AG09319 (cell line): ENCODE results near the gene PRKCD.

ENCODE experiments used
- DNase-seq: peaks from one replicate; pipeline ENCODE4 v3.0.0-alpha.2; 2010; ENCODE audit warnings: low read depth; ENCODE audit errors: extremely low read depth
- CTCF ChIP-seq: IDR thresholded peaks from 2 replicates; pipeline ENCODE4 v1.5.1; 2011; ENCODE audit warnings: low read depth, mild to moderate bottlenecking, inconsistent platforms, low read length, moderate library complexity

The PRKCD gene

GRCh38 chr3:53238051-53238850, 77.2 kb downstream of the PRKCD start:
- no peak for TF ChIP-seq CTCF
- DNase-seq, result peak; percentile 90

- no peak for TF ChIP-seq CTCF
- DNase-seq, result no peak
Measured at GRCh38 chr3:53238886-53239285, 77.9 kb downstream of the PRKCD start.

GRCh38 chr3:53239800-53240199, 78.8 kb downstream of the PRKCD start:
- no peak for TF ChIP-seq CTCF
- DNase-seq, result no peak

- no peak for DNase-seq
- TF ChIP-seq CTCF, result no peak
Measured at GRCh38 chr3:53240989-53241972, 80.3 kb downstream of the PRKCD start.

GRCh38 chr3:53242155-53242554, 81.1 kb downstream of the PRKCD start:
- no peak for DNase-seq
- TF ChIP-seq CTCF, result no peak
